Measurements from ENCODE around the gene ARHGAP22. TPM values are rescaled to one million over a fixed set of nuclear protein-coding genes. Genes with fewer than 3 reads are reported as not detected.

Gene ARHGAP22, protein sequence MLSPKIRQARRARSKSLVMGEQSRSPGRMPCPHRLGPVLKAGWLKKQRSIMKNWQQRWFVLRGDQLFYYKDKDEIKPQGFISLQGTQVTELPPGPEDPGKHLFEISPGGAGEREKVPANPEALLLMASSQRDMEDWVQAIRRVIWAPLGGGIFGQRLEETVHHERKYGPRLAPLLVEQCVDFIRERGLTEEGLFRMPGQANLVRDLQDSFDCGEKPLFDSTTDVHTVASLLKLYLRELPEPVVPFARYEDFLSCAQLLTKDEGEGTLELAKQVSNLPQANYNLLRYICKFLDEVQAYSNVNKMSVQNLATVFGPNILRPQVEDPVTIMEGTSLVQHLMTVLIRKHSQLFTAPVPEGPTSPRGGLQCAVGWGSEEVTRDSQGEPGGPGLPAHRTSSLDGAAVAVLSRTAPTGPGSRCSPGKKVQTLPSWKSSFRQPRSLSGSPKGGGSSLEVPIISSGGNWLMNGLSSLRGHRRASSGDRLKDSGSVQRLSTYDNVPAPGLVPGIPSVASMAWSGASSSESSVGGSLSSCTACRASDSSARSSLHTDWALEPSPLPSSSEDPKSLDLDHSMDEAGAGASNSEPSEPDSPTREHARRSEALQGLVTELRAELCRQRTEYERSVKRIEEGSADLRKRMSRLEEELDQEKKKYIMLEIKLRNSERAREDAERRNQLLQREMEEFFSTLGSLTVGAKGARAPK
- 85.7 and 130 TPM in 2 replicates for total RNA-seq

DNA sequence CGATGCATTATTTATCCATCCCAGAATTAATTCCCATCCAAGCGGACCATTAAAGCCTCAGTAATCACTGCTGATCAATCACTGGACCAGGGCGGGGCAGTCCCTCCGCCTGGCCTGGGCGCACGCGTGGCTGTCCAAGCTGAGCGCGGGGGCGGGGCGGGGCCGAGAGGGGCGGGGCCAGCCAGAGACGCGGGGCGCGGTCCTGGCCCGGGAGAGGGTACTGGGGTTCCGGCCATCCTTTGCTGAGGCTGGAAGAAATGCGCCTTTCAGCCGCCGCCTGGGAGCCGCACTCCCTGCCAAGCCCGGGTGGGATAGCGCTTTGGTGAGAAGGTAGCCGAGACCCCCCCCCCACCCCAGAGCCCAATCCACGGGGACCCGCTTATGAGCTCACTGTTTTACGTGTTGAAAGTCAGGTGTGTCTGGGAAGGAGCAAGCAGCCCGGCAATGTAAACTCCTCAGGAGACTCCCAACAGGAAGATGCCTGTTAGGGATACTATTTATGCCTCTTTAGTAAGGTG, at the start of gene ARHGAP22:
ARHGAP22 (minus strand) TSS at position 83 of the 518 bp plus-strand sequence. CDS start 277 bp downstream, outside the sequence.

Other genes with a start within 250 kb of the ARHGAP22 start
- gene WDFY4, start 79.8 kb upstream of the ARHGAP22 start, total RNA-seq, result not detected in 2 replicates